Omental fat pad (tissue), 4 donors: ENCODE results near the gene PLEKHH3. TPM values are rescaled to one million over a fixed set of nuclear protein-coding genes. Genes with fewer than 3 reads are reported as not detected.

Experiments used
- ATAC-seq: fragments of 150-250 bp; one replicate; pipeline ENCODE4 v1.9.1; 2016; ENCODE audit warnings: mild to moderate bottlenecking, moderate library complexity; ENCODE audit not compliant: low FRiP score
- DNase-seq: peaks from one replicate; pipeline ENCODE4 v3.0.0-alpha.2; 2019; ENCODE audit warnings: low spot score
- total RNA-seq, 4 donors: library from RNA; depleted of rRNA; stranded (reverse); fragments of >200 nt; gene quantifications; one replicate each; pipeline ENCODE4 v1.1.0, GENCODE V29; 2016
- TF ChIP-seq, protein P1 (sequence below), 3 donors: fragments of 450-650 bp; IDR thresholded peaks; one replicate each; pipeline ENCODE4 v1.5.1; 2016 to 2017; ENCODE audit warnings: antibody characterized with exemption in 3 of 3, mild to moderate bottlenecking in 3 of 3, moderate library complexity in 2 of 3

The PLEKHH3 gene
- total RNA-seq, 4 donors from 2014 or later = 3.8 to 29.6 (median 12.1) TPM

DNA sequence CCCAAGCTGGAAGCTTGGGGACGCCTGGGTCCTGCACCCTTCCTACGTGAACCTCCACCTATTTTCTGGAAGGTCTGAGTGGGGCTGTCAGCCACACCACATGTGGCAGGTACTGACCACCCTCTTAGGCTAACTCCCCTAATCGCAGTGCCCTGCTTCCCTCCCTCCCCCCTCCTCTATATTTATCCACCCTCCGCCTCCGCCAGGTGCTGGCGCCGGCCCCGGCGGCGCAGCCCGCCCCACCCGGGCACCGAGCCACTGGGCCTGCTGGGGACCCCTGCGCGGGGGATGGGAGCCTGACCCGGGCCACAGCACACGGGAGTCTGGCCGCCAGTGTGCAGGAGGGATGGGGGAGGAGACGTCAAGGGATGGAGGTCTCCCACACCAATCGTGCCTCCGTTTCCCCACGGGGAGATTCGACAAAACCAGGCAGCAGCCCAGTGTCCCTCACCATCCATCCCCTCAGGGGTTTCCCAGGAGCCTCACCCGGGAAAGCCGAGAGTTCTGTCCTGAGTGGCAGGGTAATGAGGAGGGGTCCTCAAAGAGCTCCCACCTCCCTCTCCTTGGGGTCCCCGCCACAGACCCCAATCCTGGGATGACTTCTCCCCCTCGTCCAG is 1.3 kb downstream of the PLEKHH3 start:
- TF ChIP-seq, protein P1, sequence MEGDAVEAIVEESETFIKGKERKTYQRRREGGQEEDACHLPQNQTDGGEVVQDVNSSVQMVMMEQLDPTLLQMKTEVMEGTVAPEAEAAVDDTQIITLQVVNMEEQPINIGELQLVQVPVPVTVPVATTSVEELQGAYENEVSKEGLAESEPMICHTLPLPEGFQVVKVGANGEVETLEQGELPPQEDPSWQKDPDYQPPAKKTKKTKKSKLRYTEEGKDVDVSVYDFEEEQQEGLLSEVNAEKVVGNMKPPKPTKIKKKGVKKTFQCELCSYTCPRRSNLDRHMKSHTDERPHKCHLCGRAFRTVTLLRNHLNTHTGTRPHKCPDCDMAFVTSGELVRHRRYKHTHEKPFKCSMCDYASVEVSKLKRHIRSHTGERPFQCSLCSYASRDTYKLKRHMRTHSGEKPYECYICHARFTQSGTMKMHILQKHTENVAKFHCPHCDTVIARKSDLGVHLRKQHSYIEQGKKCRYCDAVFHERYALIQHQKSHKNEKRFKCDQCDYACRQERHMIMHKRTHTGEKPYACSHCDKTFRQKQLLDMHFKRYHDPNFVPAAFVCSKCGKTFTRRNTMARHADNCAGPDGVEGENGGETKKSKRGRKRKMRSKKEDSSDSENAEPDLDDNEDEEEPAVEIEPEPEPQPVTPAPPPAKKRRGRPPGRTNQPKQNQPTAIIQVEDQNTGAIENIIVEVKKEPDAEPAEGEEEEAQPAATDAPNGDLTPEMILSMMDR (IDR thresholded peaks at IDR 0.05) = no peak
- no peak for DNase-seq
- no peak for ATAC-seq

- TF ChIP-seq, protein P1 (IDR thresholded peaks at IDR 0.05) = no peak
- no peak for ATAC-seq
These were observed 1.9 kb downstream of the PLEKHH3 start for GRCh38 chr17:42674755-42675347.

DNA sequence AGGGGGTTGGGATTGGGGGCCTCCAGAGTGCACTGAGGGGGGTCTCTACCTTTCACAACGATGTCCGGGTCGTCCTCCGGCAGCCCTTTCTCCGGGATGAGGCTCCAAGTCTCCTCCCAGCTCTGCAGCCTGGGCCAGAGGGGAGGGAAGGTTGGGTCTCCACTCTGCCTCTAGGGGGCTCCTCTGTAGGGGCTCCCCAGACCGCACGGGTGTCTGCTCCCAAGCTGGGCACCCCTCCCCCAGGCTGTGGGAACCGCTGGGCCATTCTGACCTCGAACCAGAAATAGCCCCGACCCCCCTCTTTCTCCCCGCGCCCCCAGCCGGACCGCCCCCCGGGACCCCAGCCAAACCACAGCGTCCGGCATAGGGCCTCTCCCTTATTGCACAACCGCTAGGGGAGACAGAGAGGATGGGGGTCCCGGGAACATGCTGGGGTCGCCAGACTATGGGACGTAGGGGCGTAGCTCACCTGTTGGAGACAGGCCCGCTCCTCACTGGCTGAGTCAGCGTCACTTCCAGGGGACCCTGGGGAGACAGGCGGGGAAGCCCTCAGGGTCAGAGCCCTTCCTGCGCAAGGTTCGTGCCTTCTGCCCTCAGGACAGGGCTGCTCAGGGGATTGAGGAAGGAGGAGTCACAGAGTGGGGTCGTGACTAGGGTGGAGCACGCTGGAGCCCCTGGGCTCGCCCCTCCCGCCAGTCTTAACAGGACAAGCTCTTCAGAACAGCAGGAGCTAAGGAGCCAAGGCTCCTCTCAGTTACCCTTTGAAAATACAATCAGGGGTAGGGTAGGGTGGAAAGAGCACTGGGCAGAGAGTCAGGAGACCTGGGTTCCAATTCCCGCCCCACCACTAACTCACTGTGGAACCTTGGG is 2.7 kb downstream of the PLEKHH3 start:
- no peak for DNase-seq
- TF ChIP-seq, protein P1 (IDR thresholded peaks at IDR 0.05) = no peak
- no peak for ATAC-seq

More at GRCh38 chr17:42674755-42675347, 1.9 kb downstream of the PLEKHH3 start:
- no peak for DNase-seq

GRCh38 chr17:42673266-42673884 is 3.4 kb downstream of the PLEKHH3 start:
- TF ChIP-seq, protein P1 (IDR thresholded peaks at IDR 0.05) = no peak
- DNase-seq = no peak
- no peak for ATAC-seq

- no peak for DNase-seq
- TF ChIP-seq, protein P1 (IDR thresholded peaks at IDR 0.05) = no peak
These were observed 4.8 kb downstream of the PLEKHH3 start for GRCh38 chr17:42672038-42672437.

GRCh38 chr17:42670789-42671657 is 5.8 kb downstream of the PLEKHH3 start:
- DNase-seq (no peak), ATAC-seq (no peak)
- TF ChIP-seq, protein P1 (IDR thresholded peaks at IDR 0.05) = no peak

More at GRCh38 chr17:42672038-42672437, 4.8 kb downstream of the PLEKHH3 start:
- no peak for ATAC-seq
